ENCODE measurements around the gene SUDS3.

The SUDS3 gene

GRCh38 chr12:118427819-118428218 lies 51.5 kb downstream of the SUDS3 start:
- H3K4me3 Mint-ChIP-seq: no peak overlapping the region
- TF ChIP-seq CTCF (IDR thresholded peaks at IDR 0.05; ENCODE audit: unreplicated experiment in 3 of 3): no peak
- no peak overlapping the region for H3K27ac Mint-ChIP-seq
- H3K27me3 Mint-ChIP-seq (ENCODE audit: low read depth): no peaks in the 10 kb centered on the region
- no peaks in the 10 kb centered on the region for H3K9me3 Mint-ChIP-seq
- H3K4me1 Mint-ChIP-seq: no peaks in the 10 kb centered on the region
- H3K36me3 Mint-ChIP-seq (ENCODE audit: low read depth): no peaks in the 10 kb centered on the region

GRCh38 chr12:118428643-118429042 lies 52.3 kb downstream of the SUDS3 start:
- H3K27me3 Mint-ChIP-seq (ENCODE audit: low read depth): no peaks in the 10 kb centered on the region
- no peak for TF ChIP-seq CTCF (IDR thresholded peaks at IDR 0.05; ENCODE audit: unreplicated experiment in 3 of 3)
- no peak overlapping the region for H3K27ac Mint-ChIP-seq
- H3K4me1 Mint-ChIP-seq: no peaks in the 10 kb centered on the region
- no peak overlapping the region for H3K4me3 Mint-ChIP-seq
- H3K9me3 Mint-ChIP-seq: no peaks in the 10 kb centered on the region
- H3K36me3 Mint-ChIP-seq (ENCODE audit: low read depth): no peaks in the 10 kb centered on the region

- H3K4me1 Mint-ChIP-seq: no peaks in the 10 kb centered on the region
- no peaks in the 10 kb centered on the region for H3K36me3 Mint-ChIP-seq (ENCODE audit: low read depth)
- no peak overlapping the region for H3K27ac Mint-ChIP-seq
- no peaks in the 10 kb centered on the region for H3K9me3 Mint-ChIP-seq
- no peaks in the 10 kb centered on the region for H3K27me3 Mint-ChIP-seq (ENCODE audit: low read depth)
- no peak overlapping the region for H3K4me3 Mint-ChIP-seq
- TF ChIP-seq CTCF (IDR thresholded peaks at IDR 0.05; ENCODE audit: unreplicated experiment in 3 of 3): no peak
Observed at GRCh38 chr12:118429688-118430383, 53.5 kb downstream of the SUDS3 start.

GRCh38 chr12:118430516-118430915 lies 54.2 kb downstream of the SUDS3 start:
- Mint-ChIP-seq H3K9me3 (no peaks in the 10 kb centered on the region), H3K27ac (no peak overlapping the region)
- no peak for TF ChIP-seq CTCF (IDR thresholded peaks at IDR 0.05; ENCODE audit: unreplicated experiment in 3 of 3)

GRCh38 chr12:118432812-118433545 lies 56.6 kb downstream of the SUDS3 start:
- Mint-ChIP-seq H3K4me3 (no peak overlapping the region), H3K36me3 (ENCODE audit: low read depth) (no peaks in the 10 kb centered on the region), H3K27ac (no peak overlapping the region), H3K9me3 (no peaks in the 10 kb centered on the region), H3K27me3 (ENCODE audit: low read depth) (peaks cover 10% of the 10 kb centered on the region), H3K4me1 (no peaks in the 10 kb centered on the region)
- no peak for TF ChIP-seq CTCF (IDR thresholded peaks at IDR 0.05; ENCODE audit: unreplicated experiment in 3 of 3)

More at GRCh38 chr12:118430516-118430915, 54.2 kb downstream of the SUDS3 start:
- Mint-ChIP-seq H3K27me3 (ENCODE audit: low read depth) (no peaks in the 10 kb centered on the region), H3K36me3 (ENCODE audit: low read depth) (no peaks in the 10 kb centered on the region), H3K4me3 (no peak overlapping the region), H3K4me1 (no peaks in the 10 kb centered on the region)

All from nephron (organoid).